Hepatocyte (in vitro differentiated cells): ENCODE data around the gene CDH26.

Experiments used
- EZH2 ChIP-seq: fragments of 200-600 bp; sonication (generic); IDR thresholded peaks from 2 replicates; pipeline ENCODE4 v1.6.1; 2016; ENCODE audit warnings: antibody characterized with exemption, mild to moderate bottlenecking, borderline replicate concordance
- EZH2phosphoT487 ChIP-seq: fragments of 200-600 bp; sonication (generic); IDR thresholded peaks from one replicate; pipeline ENCODE4 v1.6.1; 2018; ENCODE audit warnings: antibody characterized with exemption, mild to moderate bottlenecking, low read depth, moderate library complexity; ENCODE audit not compliant: unreplicated experiment, severe bottlenecking
- TF ChIP-seq, protein P1 (sequence below): fragments of 200-600 bp; sonication (generic); IDR thresholded peaks from 2 replicates; pipeline ENCODE4 v1.5.1; 2016; ENCODE audit warnings: antibody characterized with exemption, mild to moderate bottlenecking; ENCODE audit not compliant: poor library complexity

DNA sequence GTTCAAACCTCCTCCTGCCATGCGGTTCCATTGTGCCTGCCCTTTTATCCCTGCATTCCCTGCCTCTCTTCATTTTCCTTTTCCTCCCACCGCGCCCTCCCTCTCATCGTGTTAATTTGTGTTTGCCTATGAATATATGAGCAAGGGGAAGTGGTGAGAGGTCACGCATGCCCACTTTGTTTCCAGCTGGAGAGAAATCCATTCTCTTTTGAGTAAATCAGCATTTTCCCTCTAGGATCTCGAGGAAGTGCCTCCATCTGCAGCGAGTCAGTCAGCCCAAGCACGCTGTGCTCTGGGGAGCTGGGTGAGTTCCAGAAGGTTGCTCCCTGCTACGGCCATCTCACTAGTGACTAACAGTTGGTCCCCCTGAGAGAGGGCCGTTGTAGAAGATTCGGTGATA lies 42.9 kb downstream of the CDH26 start:
- TF ChIP-seq, protein P1, sequence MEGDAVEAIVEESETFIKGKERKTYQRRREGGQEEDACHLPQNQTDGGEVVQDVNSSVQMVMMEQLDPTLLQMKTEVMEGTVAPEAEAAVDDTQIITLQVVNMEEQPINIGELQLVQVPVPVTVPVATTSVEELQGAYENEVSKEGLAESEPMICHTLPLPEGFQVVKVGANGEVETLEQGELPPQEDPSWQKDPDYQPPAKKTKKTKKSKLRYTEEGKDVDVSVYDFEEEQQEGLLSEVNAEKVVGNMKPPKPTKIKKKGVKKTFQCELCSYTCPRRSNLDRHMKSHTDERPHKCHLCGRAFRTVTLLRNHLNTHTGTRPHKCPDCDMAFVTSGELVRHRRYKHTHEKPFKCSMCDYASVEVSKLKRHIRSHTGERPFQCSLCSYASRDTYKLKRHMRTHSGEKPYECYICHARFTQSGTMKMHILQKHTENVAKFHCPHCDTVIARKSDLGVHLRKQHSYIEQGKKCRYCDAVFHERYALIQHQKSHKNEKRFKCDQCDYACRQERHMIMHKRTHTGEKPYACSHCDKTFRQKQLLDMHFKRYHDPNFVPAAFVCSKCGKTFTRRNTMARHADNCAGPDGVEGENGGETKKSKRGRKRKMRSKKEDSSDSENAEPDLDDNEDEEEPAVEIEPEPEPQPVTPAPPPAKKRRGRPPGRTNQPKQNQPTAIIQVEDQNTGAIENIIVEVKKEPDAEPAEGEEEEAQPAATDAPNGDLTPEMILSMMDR = no peak
- TF ChIP-seq EZH2phosphoT487 = no peak
- TF ChIP-seq EZH2 = no peak
